ENCODE measurements around the gene MYO18B. TPM values are rescaled to one million over a fixed set of nuclear protein-coding genes. Genes with fewer than 3 reads are reported as not detected.

Gene MYO18B
- total RNA-seq, 2 experiments from 2014 or later = 0.53 to 0.58 TPM

DNA sequence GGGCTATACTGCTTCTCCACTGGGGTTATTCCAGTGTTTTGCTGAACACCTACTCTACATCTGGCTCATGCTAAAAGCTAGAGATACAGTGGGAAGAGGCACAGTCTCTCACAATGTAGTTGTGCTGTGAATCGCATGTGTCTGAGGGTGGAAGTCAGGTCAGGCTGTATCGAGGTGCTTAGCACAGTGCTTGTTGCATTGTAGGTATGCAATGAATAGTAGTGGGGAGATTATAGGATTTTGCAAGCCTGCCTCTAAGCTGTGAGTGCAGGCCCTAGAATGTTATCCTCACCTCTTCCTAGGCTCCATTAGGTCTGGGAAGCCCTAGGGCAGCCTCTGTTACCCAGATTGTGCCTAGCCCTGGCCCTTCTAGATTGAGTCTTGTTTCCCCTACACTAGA, 37.4 kb downstream of the MYO18B start:
- no peaks in the 10 kb centered on the region for H3K9me3 Mint-ChIP-seq (ENCODE audit: low read depth)
- H3K27ac Mint-ChIP-seq = no peak overlapping the region
- DNase-seq (no peak), ATAC-seq (no peak)
- no peaks in the 10 kb centered on the region for H3K36me3 Mint-ChIP-seq (ENCODE audit: low read depth)
- intact Hi-C loops (cut with DNase I, micrococcal nuclease) = loop anchor here in 1 of 2 experiments (5.0 to 10.0 kb wide), 2 partner anchors 415 to 542 kb away; no protein-coding TSS in a partner anchor
- ChIA-PET CTCF (interaction anchor here (0.5 kb wide), 1 partner anchor 213 kb away, joined by 3 read pairs; no protein-coding TSS in a partner anchor), POLR2A (no interaction called here)
- no peaks in the 10 kb centered on the region for H3K27me3 Mint-ChIP-seq
- H3K4me3 Mint-ChIP-seq = no peak overlapping the region
- no peaks in the 10 kb centered on the region for H3K4me1 Mint-ChIP-seq

DNA sequence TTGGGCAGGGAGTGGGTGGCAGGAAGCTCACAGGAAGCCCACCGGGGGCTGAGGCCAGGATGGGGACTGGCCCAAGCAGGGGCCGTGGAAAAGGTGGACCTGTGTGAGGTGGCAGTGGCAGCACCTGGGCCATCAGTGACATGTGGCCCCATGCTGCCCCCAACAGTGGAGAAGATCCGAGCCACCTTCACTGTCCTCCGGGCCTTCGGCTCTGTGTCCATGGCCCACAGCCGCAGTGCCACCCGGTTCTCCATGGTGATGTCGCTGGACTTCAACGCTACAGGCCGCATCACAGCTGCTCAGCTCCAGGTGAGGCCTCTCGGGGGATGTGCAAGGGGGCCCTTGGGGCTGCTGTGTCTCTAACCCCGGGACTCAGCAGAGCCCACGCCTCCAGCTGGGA, 37.9 kb downstream of the MYO18B start:
- intact Hi-C loops (cut with DNase I, micrococcal nuclease) = loop anchor here in 1 of 2 experiments (5.0 to 10.0 kb wide), 2 partner anchors 415 to 543 kb away; no protein-coding TSS in a partner anchor
- no peaks in the 10 kb centered on the region for H3K36me3 Mint-ChIP-seq (ENCODE audit: low read depth)
- H3K27ac Mint-ChIP-seq = no peak overlapping the region
- no peak for DNase-seq
- H3K9me3 Mint-ChIP-seq (ENCODE audit: low read depth) = no peaks in the 10 kb centered on the region
- no peak for ATAC-seq
- no peaks in the 10 kb centered on the region for H3K27me3 Mint-ChIP-seq
- ChIA-PET POLR2A (no interaction called here), CTCF (no interaction called here)
- H3K4me1 Mint-ChIP-seq = no peaks in the 10 kb centered on the region
- H3K4me3 Mint-ChIP-seq = no peak overlapping the region

DNA sequence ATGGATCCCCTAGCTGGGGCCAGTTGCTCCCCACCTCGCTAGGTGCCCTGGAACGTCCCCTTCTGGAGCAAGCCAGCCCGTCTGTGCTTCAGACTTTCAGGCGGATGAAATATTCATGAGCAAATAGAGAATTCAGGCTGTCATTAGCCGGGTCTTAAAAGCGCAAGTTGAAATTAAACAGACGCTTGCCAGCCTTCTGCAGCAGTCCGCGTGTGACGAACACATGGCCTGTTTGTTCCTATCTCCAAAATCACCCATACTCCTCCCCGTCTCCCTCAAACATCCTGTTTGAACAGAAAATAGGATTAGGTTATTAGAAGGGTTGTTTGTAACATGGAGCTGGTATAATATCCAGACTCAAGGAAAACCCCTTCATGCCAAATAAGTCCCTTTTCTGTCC, 38.7 kb downstream of the MYO18B start:
- Mint-ChIP-seq H3K4me3 (no peak overlapping the region), H3K27me3 (no peaks in the 10 kb centered on the region), H3K4me1 (no peaks in the 10 kb centered on the region), H3K27ac (no peak overlapping the region), H3K9me3 (ENCODE audit: low read depth) (no peaks in the 10 kb centered on the region), H3K36me3 (ENCODE audit: low read depth) (no peaks in the 10 kb centered on the region)
- intact Hi-C loops (cut with DNase I, micrococcal nuclease) = no loop called here
- POLR2A ChIA-PET = no interaction called here
- ATAC-seq (no peak), DNase-seq (no peak)
- CTCF ChIA-PET = no interaction called here

- H3K27ac Mint-ChIP-seq = no peak overlapping the region
- no peak overlapping the region for H3K4me3 Mint-ChIP-seq
- H3K4me1 Mint-ChIP-seq = no peaks in the 10 kb centered on the region
- ATAC-seq (no peak), DNase-seq (no peak)
- intact Hi-C loops (cut with DNase I, micrococcal nuclease) = no loop called here
- CTCF ChIA-PET = interaction anchor here (2.0 kb wide), 1 partner anchor 9 kb away, joined by 7 read pairs; no protein-coding TSS in a partner anchor
- H3K9me3 Mint-ChIP-seq (ENCODE audit: low read depth) = no peaks in the 10 kb centered on the region
- H3K36me3 Mint-ChIP-seq (ENCODE audit: low read depth) = no peaks in the 10 kb centered on the region
- H3K27me3 Mint-ChIP-seq = no peaks in the 10 kb centered on the region
- POLR2A ChIA-PET = no interaction called here
Measured at GRCh38 chr22:25781801-25782200, 39.8 kb downstream of the MYO18B start.

DNA sequence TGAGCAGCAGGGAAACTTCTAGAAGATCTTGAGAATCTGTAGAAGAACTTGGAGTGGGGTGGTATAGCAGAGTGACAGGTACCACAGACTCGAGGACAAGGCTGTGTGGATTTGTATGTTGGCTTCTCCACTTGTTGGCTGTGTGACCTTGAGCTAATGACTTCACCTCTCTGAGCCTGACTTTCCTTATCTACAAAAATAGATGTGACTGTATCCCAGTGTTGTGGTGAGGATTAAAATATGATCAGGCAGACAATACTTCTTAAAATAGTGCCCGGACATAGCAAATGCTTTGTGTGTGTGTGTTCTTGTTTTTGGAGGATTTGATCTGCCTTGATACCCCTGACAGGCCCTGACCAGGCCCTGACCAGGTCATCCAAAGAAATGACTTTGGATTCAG, 40.8 kb downstream of the MYO18B start:
- POLR2A ChIA-PET = no interaction called here
- intact Hi-C loops (cut with DNase I, micrococcal nuclease) = no loop called here
- Mint-ChIP-seq H3K27ac (no peak overlapping the region), H3K4me3 (no peak overlapping the region), H3K36me3 (ENCODE audit: low read depth) (no peaks in the 10 kb centered on the region), H3K9me3 (ENCODE audit: low read depth) (no peaks in the 10 kb centered on the region), H3K4me1 (no peaks in the 10 kb centered on the region), H3K27me3 (no peaks in the 10 kb centered on the region)
- CTCF ChIA-PET = interaction anchor here (2.0 kb wide), 1 partner anchor 10 kb away, joined by 7 read pairs; no protein-coding TSS in a partner anchor
- DNase-seq (no peak), ATAC-seq (no peak)

GRCh38 chr22:25783856-25784255, 41.9 kb downstream of the MYO18B start:
- no peak for DNase-seq
- CTCF ChIA-PET = no interaction called here
- ATAC-seq = no peak
- no peaks in the 10 kb centered on the region for H3K36me3 Mint-ChIP-seq (ENCODE audit: low read depth)
- POLR2A ChIA-PET = no interaction called here
- no peak overlapping the region for H3K27ac Mint-ChIP-seq
- intact Hi-C loops (cut with DNase I, micrococcal nuclease) = no loop called here
- no peaks in the 10 kb centered on the region for H3K4me1 Mint-ChIP-seq
- H3K9me3 Mint-ChIP-seq (ENCODE audit: low read depth) = no peaks in the 10 kb centered on the region
- H3K4me3 Mint-ChIP-seq = no peak overlapping the region
- no peaks in the 10 kb centered on the region for H3K27me3 Mint-ChIP-seq

GRCh38 chr22:25786165-25786564, 44.2 kb downstream of the MYO18B start:
- intact Hi-C loops (cut with DNase I, micrococcal nuclease) = no loop called here
- H3K27me3 Mint-ChIP-seq = peaks cover 3% of the 10 kb centered on the region
- no peaks in the 10 kb centered on the region for H3K36me3 Mint-ChIP-seq (ENCODE audit: low read depth)
- DNase-seq (no peak), ATAC-seq (no peak)
- no peaks in the 10 kb centered on the region for H3K9me3 Mint-ChIP-seq (ENCODE audit: low read depth)
- CTCF ChIA-PET = interaction anchor here (0.6 kb wide), 1 partner anchor 214 kb away, joined by 4 read pairs; no protein-coding TSS in a partner anchor
- POLR2A ChIA-PET = no interaction called here
- no peak overlapping the region for H3K4me3 Mint-ChIP-seq
- no peak overlapping the region for H3K27ac Mint-ChIP-seq
- no peaks in the 10 kb centered on the region for H3K4me1 Mint-ChIP-seq

GRCh38 chr22:25791556-25791955, 49.6 kb downstream of the MYO18B start:
- POLR2A ChIA-PET = no interaction called here
- Mint-ChIP-seq H3K9me3 (ENCODE audit: low read depth) (no peaks in the 10 kb centered on the region), H3K4me3 (no peak overlapping the region), H3K36me3 (ENCODE audit: low read depth) (no peaks in the 10 kb centered on the region), H3K27ac (no peak overlapping the region), H3K4me1 (no peaks in the 10 kb centered on the region), H3K27me3 (peaks cover 5% of the 10 kb centered on the region)
- DNase-seq = no peak
- intact Hi-C loops (cut with DNase I, micrococcal nuclease) = no loop called here
- CTCF ChIA-PET = interaction anchor here (0.6 to 1.1 kb wide), 4 partner anchors 14 to 381 kb away, joined by 3 to 4 read pairs (median 3); no protein-coding TSS in a partner anchor
- ATAC-seq = no peak

GRCh38 chr22:25795478-25795877, 53.5 kb downstream of the MYO18B start:
- ChIA-PET CTCF (no interaction called here), POLR2A (no interaction called here)
- ATAC-seq (no peak), DNase-seq (no peak)
- Mint-ChIP-seq H3K9me3 (ENCODE audit: low read depth) (no peaks in the 10 kb centered on the region), H3K36me3 (ENCODE audit: low read depth) (no peaks in the 10 kb centered on the region), H3K27me3 (peaks cover 8% of the 10 kb centered on the region), H3K4me3 (no peak overlapping the region), H3K4me1 (no peaks in the 10 kb centered on the region), H3K27ac (no peak overlapping the region)
- intact Hi-C loops (cut with DNase I, micrococcal nuclease) = no loop called here

DNA sequence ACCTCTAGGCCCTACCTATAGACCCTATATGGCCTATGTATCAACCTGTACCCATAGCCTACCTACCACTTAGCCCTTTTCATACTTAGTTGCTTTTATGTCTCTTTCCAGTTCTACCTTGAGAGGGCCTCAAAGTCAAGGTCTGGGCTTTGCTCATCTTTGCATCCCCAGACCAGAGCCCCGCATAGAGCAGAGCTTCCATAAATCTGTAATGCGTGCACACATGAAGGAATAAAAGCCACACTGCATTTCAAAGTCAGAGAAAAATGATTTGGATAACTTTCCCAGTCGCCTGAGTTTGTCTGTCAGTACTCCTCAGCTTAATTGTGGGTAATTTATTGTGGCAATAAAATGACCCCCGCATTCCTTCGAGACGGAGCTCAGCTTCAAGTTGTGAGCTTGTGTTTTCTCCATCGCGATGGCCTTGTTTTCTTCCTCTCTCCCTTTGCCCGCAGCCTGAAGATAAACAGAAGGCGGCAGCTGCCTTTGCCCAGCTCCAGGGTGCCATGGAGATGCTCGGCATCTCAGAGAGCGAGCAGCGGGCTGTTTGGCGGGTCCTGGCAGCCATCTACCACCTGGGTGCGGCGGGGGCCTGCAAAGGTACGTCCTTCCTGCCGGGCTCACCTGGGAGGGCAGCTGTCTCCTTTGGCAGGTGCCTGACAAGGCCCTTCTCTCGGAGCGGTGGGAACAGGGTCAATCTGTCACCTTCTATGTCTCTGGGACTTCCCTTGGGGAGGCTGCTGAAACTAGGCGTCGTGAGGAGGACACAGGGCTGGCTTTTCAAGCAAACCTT, 55.7 kb downstream of the MYO18B start:
- H3K4me1 Mint-ChIP-seq = no peaks in the 10 kb centered on the region
- no peaks in the 10 kb centered on the region for H3K36me3 Mint-ChIP-seq (ENCODE audit: low read depth)
- ChIA-PET CTCF (interaction anchor here (0.7 kb wide), 1 partner anchor 439 kb away, joined by 3 read pairs; no protein-coding TSS in a partner anchor), POLR2A (interaction anchor here (0.7 kb wide), 1 partner anchor 197 kb away, joined by 3 read pairs; no protein-coding TSS in a partner anchor)
- H3K27ac Mint-ChIP-seq = no peak overlapping the region
- intact Hi-C loops (cut with DNase I, micrococcal nuclease) = no loop called here
- peaks cover 8% of the 10 kb centered on the region for H3K27me3 Mint-ChIP-seq
- no peak for DNase-seq
- H3K4me3 Mint-ChIP-seq = no peak overlapping the region
- H3K9me3 Mint-ChIP-seq (ENCODE audit: low read depth) = no peaks in the 10 kb centered on the region
- no peak for ATAC-seq

DNA sequence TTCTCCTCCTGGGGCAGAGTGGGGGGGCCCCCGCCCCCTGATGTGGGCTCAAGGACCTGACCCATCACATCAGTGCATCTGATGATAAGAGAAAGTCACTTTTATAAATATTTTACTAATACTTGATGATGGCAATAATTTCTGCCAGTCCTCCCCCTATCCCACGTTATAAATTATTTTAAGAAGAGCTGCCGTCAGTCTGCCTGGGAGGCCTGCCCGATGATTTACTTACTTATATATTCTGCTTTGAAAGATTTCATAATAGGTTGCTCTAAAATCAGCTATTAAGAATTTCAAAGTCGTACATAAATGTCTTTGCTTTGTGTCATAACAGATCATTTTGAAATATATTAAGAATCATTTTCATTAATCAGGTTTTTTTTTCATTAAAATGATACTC, 58.8 kb downstream of the MYO18B start:
- intact Hi-C loops (cut with DNase I, micrococcal nuclease) = no loop called here
- no peak for ATAC-seq
- Mint-ChIP-seq H3K4me1 (no peaks in the 10 kb centered on the region), H3K27ac (no peak overlapping the region), H3K9me3 (ENCODE audit: low read depth) (no peaks in the 10 kb centered on the region), H3K4me3 (no peak overlapping the region), H3K27me3 (peaks cover 6% of the 10 kb centered on the region), H3K36me3 (ENCODE audit: low read depth) (no peaks in the 10 kb centered on the region)
- no peak for DNase-seq
- ChIA-PET CTCF (interaction anchor here (0.7 kb wide), 1 partner anchor 28 kb away, joined by 3 read pairs; no protein-coding TSS in a partner anchor), POLR2A (no interaction called here)

GRCh38 chr22:25802018-25802417, 60.0 kb downstream of the MYO18B start:
- intact Hi-C loops (cut with DNase I, micrococcal nuclease) = no loop called here
- Mint-ChIP-seq H3K4me3 (no peak overlapping the region), H3K4me1 (no peaks in the 10 kb centered on the region), H3K9me3 (ENCODE audit: low read depth) (no peaks in the 10 kb centered on the region), H3K27ac (no peak overlapping the region), H3K27me3 (peaks cover 6% of the 10 kb centered on the region), H3K36me3 (ENCODE audit: low read depth) (no peaks in the 10 kb centered on the region)
- ChIA-PET POLR2A (no interaction called here), CTCF (interaction anchor here (0.6 kb wide), 1 partner anchor 682 kb away, joined by 3 read pairs; no protein-coding TSS in a partner anchor)
- DNase-seq (no peak), ATAC-seq (no peak)
